Measurements from ENCODE around the gene DENND1A.
"Not testable (repeated sequence)": the region's sequence is repeated elsewhere in the genome, so short reads cannot be mapped to it uniquely, and the experiment has no call there.

The DENND1A gene

DNA sequence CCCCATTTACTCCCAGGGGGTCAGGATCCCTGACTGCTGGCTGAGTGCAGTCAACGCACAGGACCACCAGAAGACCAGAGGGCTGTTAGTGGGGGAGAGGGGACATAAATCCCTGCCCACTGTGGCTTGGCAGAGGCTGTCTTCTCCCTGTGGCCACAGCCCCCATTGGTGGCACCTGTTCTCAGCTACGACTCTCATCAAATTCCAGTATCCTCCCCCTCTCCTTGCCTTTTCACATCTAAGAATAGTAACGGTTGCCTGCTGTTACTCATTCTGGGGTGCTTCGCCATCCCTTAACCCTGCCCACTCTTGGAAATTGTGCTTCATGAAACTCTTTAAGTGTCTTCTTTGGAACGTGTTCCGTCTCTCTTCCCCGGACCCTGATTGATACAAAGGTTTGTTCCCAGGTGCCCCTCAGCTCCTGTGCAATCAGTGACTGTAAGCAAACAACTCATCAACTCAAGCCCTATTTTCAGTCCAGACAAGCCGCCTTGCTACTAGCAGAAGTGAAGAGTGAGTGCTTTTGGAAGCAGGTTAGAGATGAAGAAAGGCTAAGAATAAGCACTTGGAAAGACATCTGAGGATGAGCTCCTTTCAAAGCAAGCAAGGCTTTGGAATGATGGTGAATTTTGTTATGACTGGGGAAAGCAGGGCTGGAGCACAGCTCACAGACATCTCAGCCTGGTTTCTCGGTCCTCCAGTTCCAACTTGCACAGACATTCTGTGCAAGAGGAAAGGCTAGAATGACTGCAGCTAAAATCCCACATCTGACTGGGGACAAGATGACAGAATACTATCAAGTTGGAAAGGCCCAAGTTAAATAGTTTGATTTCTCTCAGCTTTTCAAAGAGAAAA, 22.9 kb upstream of the DENND1A start:
- in situ Hi-C loops (cut with MboI; ENCODE audit: low sequenced_read_pairs): no loop called here

DNA sequence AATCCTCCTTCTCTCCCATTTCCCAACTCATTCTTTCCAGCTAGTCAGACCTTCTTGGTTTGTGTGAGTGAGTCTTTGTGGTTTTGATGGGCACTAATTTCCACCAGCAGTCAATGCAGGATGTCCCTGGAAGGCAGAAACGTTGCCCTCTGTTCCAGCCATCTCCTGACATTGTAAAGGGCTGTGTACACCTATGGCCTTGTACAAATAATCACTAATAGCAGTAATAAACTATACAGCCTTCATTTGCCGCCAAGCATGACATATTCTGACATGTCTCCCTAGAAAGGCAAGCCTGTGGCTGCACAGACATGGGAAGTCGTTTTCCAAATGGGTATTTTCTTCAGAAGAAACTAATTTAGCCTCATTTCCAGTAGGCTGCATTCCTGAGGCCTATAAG, 18.4 kb upstream of the DENND1A start:
- in situ Hi-C loops (cut with MboI; ENCODE audit: low sequenced_read_pairs): no loop called here

DNA sequence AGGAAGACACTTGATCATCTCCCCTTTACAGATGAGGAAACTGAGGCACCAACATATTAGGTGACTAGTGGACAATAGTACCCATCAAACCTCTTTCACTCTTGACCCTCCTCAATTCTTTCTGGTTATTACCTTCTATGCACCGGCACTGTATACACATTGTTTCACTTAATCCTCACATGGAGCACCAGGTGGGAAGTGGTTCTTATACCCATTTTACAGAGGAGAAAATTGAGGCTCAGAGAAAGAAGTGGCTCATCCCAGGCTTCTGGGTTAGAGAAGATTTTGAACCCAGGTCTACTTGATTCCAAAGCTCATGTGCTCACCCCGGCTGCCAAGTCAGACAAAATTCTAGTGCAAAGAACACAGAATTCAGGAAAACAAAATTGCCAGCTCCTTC, 17.4 kb upstream of the DENND1A start:
- in situ Hi-C loops (cut with MboI; ENCODE audit: low sequenced_read_pairs): no loop called here

DNA sequence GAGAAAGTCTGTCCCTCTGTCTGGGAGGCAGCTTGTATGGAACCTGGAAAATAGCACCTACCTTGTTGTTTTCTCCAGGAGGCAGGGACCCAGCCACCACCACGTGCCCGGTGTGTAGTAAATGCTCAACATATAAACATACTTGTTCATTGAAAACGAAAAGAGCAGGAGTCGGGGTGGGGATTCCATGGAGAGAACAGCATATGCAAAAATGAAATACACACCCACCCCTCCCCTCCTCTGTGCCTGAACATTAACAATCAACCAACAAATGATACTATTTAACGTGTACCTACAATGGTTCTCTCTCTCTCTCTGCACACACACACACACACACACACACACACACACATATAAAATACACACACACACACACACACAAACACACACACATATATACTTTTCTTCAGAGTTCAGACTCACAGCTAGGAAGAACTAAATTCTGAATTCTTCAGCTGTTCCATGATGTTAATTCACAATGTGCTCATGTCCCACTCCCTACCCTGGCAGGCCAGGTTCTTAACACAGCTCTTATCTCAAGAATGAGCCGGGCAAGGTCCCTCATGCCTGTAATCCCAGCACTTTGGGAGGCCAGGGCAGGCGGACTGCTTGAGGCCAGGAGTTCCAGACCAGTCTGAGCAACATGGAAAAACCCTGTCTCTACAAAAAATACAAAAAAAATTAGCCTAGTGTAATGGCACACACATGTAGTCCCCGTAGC, 16.3 kb upstream of the DENND1A start:
- in situ Hi-C loops (cut with MboI; ENCODE audit: low sequenced_read_pairs): no loop called here

DNA sequence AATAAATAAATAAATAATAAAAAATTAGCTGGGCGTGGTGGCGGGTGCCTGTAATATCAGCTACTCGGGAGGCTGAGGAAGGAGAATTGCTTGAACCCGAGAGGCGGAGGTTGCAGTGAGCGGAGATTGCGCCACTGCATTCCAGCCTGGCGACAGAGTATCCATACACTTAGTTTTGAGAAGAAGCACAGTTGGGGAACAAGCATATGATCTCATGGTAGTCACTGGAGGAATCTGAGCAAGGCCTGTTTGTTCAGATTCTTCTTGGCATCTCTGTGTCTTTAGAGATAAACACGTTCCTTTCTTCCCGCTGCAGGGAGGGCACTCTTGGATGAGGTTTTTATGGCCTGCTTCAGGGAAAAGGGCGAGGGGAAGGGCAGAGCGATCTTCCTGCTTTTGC, 15.6 kb upstream of the DENND1A start:
- in situ Hi-C loops (cut with MboI; ENCODE audit: low sequenced_read_pairs): no loop called here

DNA sequence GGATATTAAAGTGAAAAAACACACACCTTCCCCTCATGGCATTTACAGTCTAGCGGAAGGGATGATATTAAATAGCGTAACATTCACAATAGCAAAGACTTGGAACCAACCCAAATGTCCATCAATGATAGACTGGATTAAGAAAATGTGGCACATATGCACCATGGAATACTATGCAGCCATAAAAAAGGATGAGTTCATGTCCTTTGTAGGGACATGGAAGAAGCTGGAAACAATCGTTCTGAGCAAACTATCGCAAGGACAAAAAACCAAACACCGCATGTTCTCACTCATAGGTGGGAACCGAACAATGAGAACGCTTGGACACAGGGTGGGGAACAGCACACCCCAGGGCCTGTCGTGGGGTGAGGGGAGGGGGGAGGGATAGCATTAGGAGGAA, 14.5 kb upstream of the DENND1A start:
- in situ Hi-C loops (cut with MboI; ENCODE audit: low sequenced_read_pairs): not testable (repeated sequence)

DNA sequence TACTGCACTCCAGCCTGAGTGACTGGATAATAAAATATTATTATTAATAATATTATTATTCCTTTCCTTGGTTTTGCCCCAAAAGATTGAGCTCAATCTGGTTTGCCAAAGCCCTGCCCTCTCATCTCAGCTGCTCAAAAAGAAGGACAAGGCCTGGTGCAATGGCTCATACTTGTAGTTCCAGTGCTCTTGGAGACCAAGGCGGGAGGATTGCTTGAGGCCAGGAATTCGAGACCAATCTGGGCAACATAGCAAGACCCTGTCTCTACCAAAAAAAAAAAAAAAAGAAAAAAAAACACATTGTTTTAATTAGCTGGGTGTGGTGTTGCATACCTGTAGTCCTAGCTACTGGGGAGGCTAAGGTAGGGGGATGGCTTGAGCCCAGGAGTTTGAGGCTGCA, 13.7 kb upstream of the DENND1A start:
- in situ Hi-C loops (cut with MboI; ENCODE audit: low sequenced_read_pairs): no loop called here

DNA sequence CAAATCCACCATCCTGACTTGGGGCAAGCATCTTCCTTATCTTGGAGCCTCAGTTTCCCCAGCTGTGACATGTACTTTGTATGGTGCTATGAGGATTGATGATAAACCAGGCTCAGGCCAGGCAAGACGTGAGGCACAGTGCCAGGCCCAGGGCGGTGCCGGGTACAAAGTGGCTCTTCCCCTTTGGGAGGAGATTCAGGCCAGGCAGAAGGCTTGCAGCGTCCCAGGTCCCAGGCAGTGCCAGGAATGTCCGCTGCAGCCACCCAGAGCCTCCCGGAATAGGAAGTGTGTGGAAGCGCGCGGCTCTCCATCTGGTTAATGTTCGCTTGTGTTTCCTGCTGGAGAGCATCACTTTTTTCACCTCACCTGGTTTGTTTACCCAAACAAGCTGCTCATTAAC, 12.6 kb upstream of the DENND1A start:
- in situ Hi-C loops (cut with MboI; ENCODE audit: low sequenced_read_pairs): no loop called here

DNA sequence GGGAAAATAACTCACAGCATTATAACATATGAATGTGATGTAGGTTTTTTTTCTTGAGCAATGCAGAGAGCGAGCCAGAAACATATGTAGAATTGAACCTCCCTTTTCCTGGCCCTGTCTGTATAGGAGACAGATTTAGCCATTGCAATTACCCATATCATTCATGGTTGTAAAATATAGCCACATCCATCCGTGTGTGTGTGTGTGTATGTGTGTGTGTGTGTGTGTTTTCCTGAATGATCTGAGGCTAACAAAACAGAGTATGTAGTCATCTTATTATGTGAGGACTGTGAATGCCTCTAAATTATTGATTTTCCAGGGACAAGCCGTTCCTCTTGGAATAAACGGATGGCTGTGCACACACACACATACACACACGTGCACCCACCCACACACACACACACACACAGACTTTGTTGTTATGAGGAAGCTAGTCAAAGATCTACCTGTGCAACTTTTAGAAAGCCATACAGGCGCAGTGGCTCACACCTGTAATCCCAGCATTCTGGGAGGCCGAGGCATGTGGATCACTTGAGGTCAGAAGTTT, 11.7 kb upstream of the DENND1A start:
- in situ Hi-C loops (cut with MboI; ENCODE audit: low sequenced_read_pairs): no loop called here

DNA sequence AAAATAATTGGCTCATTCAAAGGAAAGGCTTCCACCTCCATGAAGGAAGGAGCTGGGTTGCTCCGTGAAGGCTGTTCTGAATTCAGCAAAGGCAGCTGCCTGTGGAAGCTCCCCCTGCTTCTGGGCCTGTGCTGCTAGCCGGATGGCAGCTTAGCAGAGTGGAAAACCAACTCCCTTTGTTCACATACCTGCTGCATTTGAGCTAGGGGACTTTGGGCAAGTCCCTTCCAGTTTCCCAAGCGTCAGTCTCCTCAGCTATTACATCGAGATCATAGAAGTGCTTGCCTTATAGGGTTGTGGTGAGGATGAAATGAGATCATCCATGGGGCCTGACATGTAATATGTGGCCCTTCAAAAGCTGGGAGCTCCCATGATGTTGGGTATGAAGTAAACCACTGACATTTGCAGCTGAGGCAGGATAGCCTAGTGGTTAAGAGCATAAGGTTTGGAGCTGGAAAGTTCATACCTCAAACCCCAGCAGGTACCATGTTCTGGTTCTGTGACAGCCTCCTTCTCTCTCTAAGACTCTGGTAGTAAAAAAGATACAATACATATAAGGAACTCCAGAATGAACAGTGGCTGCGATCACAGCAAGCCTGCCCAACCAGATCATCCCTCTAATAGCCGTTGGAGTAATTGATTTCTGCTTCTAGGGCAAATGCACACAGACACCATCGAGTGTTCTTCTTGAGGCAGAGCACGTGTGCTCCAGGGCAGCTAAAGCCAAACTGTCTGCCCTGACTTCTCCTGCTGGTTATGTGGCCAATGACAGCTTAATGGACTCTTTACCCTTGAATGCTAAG, 11.0 kb upstream of the DENND1A start:
- in situ Hi-C loops (cut with MboI; ENCODE audit: low sequenced_read_pairs): no loop called here

DNA sequence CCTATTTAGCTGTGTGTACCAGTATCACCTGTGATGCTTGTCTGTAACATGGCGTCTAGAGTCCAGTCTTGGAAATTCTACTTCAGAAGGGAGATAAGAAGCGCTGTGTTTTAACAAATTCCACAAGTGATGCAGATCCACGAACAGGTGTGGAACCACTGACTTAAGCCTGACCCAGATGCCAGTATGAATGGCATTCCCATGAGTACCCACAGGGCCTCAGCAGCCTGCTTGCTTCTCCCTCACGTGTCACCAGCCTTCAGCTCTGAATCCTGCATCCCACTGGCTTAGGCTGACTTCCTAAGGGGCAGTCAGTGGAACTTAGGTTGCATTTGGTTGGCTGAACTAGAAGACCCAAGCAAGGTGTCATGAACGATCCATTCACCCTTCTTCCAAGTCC, 8.5 kb upstream of the DENND1A start:
- in situ Hi-C loops (cut with MboI; ENCODE audit: low sequenced_read_pairs): no loop called here

DNA sequence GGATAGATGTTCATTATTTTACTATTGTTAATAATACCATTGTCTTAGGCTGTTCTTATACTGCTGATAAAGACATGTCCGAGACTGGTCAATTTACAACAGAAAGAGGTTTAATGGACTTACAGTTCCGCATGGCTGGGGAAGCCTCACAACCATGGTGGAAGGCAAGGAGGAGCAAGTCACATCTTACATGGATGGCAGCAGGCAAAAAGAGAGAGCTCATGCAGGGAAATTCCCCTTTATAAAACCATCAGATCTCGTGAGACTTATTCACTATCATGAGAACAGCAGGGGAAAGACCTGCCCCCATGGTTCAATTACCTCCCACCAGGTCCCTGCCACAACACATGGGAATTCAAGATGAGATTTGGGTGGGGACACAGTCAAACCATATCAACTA, 6.6 kb upstream of the DENND1A start:
- in situ Hi-C loops (cut with MboI; ENCODE audit: low sequenced_read_pairs): not testable (repeated sequence)

DNA sequence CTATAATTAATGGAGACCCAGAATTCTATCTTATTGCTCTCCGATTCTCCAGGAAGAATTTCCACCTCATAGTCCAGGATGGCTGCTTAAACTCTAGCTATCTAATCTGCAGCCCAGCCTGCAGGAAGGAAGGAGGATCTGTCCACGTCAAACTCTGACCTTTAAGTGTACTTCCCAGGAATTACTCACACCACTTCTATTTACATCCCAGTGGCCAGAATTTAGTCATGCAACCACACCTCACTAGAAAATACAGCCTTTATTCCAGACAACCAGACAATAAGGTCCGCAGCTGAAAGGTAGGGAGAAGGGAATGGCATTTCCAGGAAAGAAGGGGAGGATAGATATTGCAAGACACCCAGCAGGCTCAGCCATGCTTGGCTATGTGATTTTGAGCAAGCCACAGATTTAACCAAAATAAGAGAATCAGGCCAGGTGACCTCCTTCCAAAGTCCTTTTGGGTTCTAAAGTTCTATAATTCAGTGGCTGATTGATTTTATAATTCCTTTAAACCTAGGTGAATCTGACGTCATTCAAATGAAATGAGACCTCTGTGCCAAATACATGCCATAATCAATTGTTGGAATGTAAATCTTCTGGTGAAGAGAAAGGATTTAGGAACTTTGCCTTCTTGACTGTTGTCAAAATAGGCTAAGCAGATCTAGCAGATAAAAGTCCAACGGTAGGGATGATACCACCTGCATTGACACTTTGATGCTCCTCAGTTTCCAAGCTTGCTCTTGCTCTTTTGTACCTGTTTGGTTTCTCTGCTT, 3.7 kb upstream of the DENND1A start:
- in situ Hi-C loops (cut with MboI; ENCODE audit: low sequenced_read_pairs): no loop called here

DNA sequence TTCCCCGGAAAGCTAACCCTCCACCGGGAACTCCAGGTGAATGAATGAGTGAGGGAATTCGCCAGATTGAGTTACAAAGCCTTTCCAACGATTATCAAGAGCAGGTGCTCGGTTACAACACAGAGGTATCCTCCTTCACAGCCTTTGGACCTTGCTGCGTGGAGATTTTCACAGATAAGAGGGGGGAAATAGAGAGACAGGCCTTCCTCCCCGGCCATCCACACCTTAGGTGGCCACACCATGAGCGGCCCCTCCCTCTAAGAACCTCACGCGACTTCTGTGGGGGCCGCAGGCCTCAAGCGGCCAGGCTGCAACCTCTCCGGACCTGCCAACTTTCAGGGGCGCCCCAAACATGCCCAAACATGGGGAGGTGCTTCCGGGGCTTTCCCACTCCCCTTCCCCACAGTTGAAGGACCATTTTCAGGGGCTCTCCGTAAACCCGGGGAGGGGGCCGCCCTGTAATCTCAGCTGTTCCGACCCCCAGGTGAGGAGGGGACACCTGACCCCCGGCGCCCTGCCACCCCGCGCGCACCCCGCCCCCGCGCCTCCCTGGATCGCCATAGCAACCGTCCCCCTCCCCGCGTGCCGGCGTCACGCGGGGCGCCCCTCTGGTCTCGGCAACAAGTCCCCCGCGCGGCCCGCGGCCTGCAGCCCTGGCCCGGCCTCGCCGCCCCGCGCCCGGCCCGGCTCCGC, 603 bp downstream of the DENND1A start:
- in situ Hi-C loops (cut with MboI; ENCODE audit: low sequenced_read_pairs): no loop called here

DNA sequence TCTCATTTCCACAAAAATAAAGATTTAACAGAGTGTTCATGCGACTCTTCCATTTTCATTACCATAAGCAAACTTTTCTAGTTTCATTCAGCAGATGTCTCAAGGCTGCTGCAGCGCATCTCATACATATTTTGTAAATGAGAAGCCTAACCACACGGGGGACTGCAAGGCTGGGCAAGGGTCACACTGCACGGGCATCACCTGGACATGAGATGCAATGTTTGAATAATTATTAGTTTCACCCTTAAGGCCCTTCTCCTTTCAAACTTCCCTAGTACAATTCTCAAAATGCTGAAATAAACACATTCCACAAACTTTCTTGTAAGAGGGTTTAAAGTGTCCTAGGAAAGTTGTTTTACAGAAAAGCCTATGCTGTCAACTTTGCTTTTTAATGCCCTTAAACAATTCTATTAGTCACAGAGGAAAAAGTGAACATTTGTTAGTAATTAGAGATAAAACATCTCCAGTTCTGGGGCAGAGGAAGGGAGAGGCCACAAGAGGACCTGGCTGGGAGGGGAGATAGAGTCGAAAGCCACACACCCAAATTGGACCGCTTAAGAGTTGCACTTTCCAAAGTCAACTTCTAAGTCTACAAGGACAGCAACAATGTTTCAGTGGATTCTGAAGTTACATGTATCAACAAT, 1.3 kb downstream of the DENND1A start:
- in situ Hi-C loops (cut with MboI; ENCODE audit: low sequenced_read_pairs): no loop called here

DNA sequence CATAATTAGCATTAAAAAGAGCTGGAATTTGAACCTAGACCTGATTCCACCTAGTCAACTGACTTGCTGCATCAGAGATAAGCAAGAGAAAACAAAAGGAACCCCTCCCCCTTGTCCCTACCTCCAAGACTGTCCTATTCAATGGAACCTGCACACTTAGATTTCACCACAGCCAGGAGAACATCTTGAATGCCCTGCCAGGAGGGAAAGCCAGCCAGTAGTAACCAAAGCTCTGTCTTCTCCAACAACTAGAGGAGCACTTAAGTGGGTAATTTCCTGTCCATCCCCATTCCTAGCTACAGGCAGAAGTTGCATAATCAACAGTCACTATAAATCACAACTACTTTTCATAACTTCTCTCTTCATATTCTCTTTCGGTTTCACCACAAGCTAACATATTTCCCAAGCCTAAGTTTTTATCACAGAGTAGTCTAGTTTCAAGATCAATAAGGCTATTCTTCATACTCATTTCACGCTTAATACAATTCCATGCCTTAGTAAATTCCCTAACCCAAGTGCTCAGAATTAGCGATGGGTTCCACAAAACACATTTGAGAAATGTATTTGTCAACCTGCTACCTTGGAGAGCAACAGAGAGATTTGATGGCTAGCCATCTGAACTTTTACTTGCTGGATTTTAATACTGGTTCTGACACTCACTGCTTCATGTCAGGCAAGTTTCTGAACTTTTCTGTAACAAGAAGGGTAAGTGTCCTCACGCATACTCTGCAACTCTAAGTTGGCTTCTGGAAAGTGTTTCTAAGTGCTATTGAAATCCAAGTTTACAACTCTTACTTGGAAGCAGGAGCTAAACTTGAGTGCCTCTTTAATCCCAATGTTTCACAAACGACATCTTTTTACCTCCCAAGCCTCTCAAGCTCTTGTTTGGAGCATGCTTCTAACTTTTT, 2.0 kb downstream of the DENND1A start:
- in situ Hi-C loops (cut with MboI; ENCODE audit: low sequenced_read_pairs): no loop called here

DNA sequence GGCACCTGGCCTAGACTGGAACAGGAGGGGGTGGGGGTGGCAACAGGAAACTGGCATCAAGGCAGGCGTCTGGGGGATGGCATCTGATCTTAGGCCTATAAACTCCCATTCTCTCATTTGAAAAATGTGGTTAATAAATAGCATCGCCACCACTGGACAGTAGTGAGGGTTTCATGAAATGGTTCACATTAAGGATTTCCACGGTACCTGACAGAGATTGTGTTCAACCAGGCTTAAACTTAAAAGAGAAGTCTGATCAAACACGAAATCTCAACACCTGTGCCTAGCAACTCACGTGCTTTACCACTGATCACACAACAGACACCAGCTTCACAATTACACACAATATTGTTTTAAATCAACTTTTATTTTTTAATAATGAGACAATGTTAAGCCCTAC, 3.0 kb downstream of the DENND1A start:
- in situ Hi-C loops (cut with MboI; ENCODE audit: low sequenced_read_pairs): no loop called here

DNA sequence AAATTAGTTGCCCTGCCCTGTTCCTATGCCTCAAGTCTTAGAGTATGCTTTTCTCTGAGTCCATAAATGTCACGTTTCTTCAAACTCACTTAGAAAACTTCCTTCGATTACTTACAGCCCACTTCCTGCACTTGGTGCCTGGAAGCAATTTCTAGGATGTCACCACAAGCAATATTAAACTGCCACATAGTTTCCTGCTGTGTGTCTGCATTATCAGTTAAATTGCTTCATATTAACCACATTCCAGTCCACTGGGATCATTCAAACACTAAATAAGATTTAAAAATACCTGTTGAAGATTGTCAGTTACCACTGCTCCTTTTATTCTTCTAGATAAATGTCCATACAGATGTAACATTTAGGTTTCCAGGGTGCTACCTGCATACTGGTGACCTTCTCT, 4.1 kb downstream of the DENND1A start:
- in situ Hi-C loops (cut with MboI; ENCODE audit: low sequenced_read_pairs): no loop called here
